Lower lobe of right lung (tissue), 2 donors: ENCODE measurements around the gene PTGER2. TPM values are rescaled to one million over a fixed set of nuclear protein-coding genes. Genes with fewer than 3 reads are reported as not detected.

ENCODE experiments used
- ATAC-seq, 2 donors: fragments of 200-7000 bp; cut with Tn5 transposase; one replicate each; pipeline ENCODE4 v1.9.1; 2020 to 2022; ENCODE audit warnings: mild to moderate bottlenecking in 2 of 2, moderate library complexity in 2 of 2
- DNase-seq: peaks from one replicate; pipeline ENCODE4 v3.0.0-alpha.2; 2020
- H3K27ac ChIP-seq: fragments of 200-600 bp; one replicate; pipeline ENCODE4 v1.8.0; 2022
- H3K27me3 ChIP-seq: fragments of 200-600 bp; one replicate; pipeline ENCODE4 v1.8.0; 2022; ENCODE audit warnings: low read depth
- H3K36me3 ChIP-seq: fragments of 200-600 bp; one replicate; pipeline ENCODE4 v1.8.0; 2022; ENCODE audit warnings: mild to moderate bottlenecking
- H3K4me1 ChIP-seq: fragments of 200-600 bp; one replicate; pipeline ENCODE4 v1.8.0; 2022
- H3K4me3 ChIP-seq: fragments of 200-600 bp; one replicate; pipeline ENCODE4 v1.8.0; 2022; ENCODE audit warnings: mild to moderate bottlenecking
- H3K9me3 ChIP-seq: fragments of 200-600 bp; one replicate; pipeline ENCODE4 v1.8.0; 2022
- intact Hi-C: fragments of 100-400 bp; cut with DNase I; formaldehyde crosslinking; loops from one replicate; pipeline ENCODE4 v1.11.0; 2022
- total RNA-seq: library from RNA; stranded (reverse); fragmentation: NEBNext Ultra II Directional; extraction: Animal tissue kit (Norgen Biotek cat#: 25700); gene quantifications from one replicate; pipeline ENCODE4 v1.2.1, GENCODE V29; 2021
- TF ChIP-seq, protein P1 (sequence below): fragments of 200-600 bp; IDR thresholded peaks from one replicate; pipeline ENCODE4 v1.8.0; 2022; ENCODE audit warnings: antibody characterized with exemption, mild to moderate bottlenecking
- donor health status: DM: no; HTN: yes; CAD: no; lungs with severe emphysema.

PTGER2 gene
- total RNA-seq, 1 donor from 2014 or later = 6.2 TPM

DNA sequence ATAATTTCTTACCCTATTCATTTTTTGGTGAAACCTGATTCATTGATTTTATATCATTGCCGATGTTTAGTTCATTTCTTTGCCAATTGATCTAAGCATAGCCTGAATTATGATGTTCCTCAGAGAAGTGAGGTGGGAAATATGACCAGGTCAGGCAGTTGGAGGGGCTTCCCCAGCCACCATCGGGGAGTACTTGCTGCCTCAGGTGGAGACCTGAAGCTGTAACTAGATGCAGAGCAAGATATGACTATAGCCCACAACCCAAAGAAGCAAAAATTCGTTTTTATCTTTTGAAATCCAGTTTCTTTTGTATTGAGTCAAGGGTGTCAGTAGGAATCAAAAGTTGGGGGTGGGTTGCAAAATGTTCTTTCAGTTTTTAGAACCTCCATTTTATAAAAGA, 38.7 kb upstream of the PTGER2 start:
- TF ChIP-seq, protein P1, sequence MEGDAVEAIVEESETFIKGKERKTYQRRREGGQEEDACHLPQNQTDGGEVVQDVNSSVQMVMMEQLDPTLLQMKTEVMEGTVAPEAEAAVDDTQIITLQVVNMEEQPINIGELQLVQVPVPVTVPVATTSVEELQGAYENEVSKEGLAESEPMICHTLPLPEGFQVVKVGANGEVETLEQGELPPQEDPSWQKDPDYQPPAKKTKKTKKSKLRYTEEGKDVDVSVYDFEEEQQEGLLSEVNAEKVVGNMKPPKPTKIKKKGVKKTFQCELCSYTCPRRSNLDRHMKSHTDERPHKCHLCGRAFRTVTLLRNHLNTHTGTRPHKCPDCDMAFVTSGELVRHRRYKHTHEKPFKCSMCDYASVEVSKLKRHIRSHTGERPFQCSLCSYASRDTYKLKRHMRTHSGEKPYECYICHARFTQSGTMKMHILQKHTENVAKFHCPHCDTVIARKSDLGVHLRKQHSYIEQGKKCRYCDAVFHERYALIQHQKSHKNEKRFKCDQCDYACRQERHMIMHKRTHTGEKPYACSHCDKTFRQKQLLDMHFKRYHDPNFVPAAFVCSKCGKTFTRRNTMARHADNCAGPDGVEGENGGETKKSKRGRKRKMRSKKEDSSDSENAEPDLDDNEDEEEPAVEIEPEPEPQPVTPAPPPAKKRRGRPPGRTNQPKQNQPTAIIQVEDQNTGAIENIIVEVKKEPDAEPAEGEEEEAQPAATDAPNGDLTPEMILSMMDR = no peak
- Histone ChIP-seq H3K9me3 (no peaks in the 10 kb centered on the region), H3K4me1 (no peaks in the 10 kb centered on the region), H3K27ac (no peak overlapping the region), H3K4me3 (no peak overlapping the region), H3K27me3 (no peaks in the 10 kb centered on the region), H3K36me3 (no peaks in the 10 kb centered on the region)
- DNase-seq (no peak), ATAC-seq (no peak)
- intact Hi-C loops = no loop called here

GRCh38 chr14:52277552-52277951, 36.6 kb upstream of the PTGER2 start:
- Histone ChIP-seq H3K4me3 (no peak overlapping the region), H3K36me3 (no peaks in the 10 kb centered on the region), H3K9me3 (no peaks in the 10 kb centered on the region), H3K27me3 (no peaks in the 10 kb centered on the region), H3K27ac (no peak overlapping the region), H3K4me1 (no peaks in the 10 kb centered on the region)
- DNase-seq = no peak
- TF ChIP-seq, protein P1 = no peak
- intact Hi-C loops = no loop called here
- no peak for ATAC-seq

DNA sequence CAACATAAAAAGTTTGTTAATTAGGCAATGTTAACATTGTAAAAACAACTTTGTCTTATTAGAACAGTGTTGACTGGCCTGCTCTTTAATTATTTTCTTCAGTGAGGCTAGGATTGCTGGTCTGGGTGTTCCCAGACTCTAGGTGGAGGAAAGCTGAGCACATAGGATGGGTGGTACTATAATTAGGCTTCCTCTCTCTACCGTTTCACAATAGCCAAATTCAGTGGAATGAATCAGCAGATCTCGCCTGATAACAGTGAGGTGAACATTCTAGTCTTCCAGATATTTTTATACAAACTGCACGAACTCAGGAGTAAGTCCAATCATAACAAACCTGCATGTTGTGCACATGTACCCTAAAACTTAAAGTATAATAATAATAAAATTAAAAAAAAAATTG, 34.7 kb upstream of the PTGER2 start:
- no peak for ATAC-seq
- no peaks in the 10 kb centered on the region for H3K36me3 ChIP-seq
- no peaks in the 10 kb centered on the region for H3K4me1 ChIP-seq

DNA sequence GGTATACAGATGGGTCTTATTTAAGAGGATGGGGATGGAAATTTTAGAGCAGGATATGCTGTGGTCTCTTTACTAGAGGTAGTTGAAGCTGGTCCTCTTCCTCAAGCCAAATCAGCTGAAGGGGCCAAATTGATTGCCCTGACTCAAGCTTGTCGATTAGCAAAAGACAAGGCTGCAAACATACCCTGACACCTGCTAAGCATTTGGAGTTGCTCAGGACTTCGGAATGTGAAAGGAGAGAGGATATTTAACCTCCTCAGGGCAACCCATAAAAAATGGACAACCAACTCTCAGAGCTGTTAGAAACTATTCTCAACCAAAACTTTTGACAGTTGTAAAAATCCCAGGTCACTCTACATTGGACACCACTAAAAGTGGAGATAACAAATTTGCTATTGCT, 31.0 kb upstream of the PTGER2 start:
- H3K4me1 ChIP-seq = no peaks in the 10 kb centered on the region
- ATAC-seq (no peak), DNase-seq (no peak)
- intact Hi-C loops = no loop called here
- no peaks in the 10 kb centered on the region for H3K36me3 ChIP-seq
- no peak overlapping the region for H3K4me3 ChIP-seq
- TF ChIP-seq, protein P1 = no peak
- no peaks in the 10 kb centered on the region for H3K27me3 ChIP-seq
- no peaks in the 10 kb centered on the region for H3K9me3 ChIP-seq
- H3K27ac ChIP-seq = no peak overlapping the region

More for the DNA sequence above, 34.7 kb upstream of the PTGER2 start:
- H3K9me3 ChIP-seq = no peaks in the 10 kb centered on the region
- DNase-seq = no peak
- no peak overlapping the region for H3K4me3 ChIP-seq
- TF ChIP-seq, protein P1 = no peak
- intact Hi-C loops = no loop called here
- H3K27me3 ChIP-seq = no peaks in the 10 kb centered on the region
- H3K27ac ChIP-seq = no peak overlapping the region

- Histone ChIP-seq H3K4me1 (no peaks in the 10 kb centered on the region), H3K9me3 (no peaks in the 10 kb centered on the region), H3K36me3 (no peaks in the 10 kb centered on the region), H3K27ac (no peak overlapping the region), H3K27me3 (no peaks in the 10 kb centered on the region), H3K4me3 (no peak overlapping the region)
- TF ChIP-seq, protein P1 = no peak
- DNase-seq = no peak
- no peak for ATAC-seq
- intact Hi-C loops = no loop called here
Measured at GRCh38 chr14:52286661-52287649, 27.2 kb upstream of the PTGER2 start.
